NCI-H1105 treated with DMSO at 0.1 percent for 48 hours (cell line): Measurements from ENCODE around the gene CEP95.
"Not testable (repeated sequence)": the region's sequence is repeated elsewhere in the genome, so short reads cannot be mapped to it uniquely, and the experiment has no call there.

Experiments
- DNase-seq: peaks from one replicate; lab custom pipeline; 2025; lab: John Stamatoyannopoulos, UW

CEP95 gene, protein sequence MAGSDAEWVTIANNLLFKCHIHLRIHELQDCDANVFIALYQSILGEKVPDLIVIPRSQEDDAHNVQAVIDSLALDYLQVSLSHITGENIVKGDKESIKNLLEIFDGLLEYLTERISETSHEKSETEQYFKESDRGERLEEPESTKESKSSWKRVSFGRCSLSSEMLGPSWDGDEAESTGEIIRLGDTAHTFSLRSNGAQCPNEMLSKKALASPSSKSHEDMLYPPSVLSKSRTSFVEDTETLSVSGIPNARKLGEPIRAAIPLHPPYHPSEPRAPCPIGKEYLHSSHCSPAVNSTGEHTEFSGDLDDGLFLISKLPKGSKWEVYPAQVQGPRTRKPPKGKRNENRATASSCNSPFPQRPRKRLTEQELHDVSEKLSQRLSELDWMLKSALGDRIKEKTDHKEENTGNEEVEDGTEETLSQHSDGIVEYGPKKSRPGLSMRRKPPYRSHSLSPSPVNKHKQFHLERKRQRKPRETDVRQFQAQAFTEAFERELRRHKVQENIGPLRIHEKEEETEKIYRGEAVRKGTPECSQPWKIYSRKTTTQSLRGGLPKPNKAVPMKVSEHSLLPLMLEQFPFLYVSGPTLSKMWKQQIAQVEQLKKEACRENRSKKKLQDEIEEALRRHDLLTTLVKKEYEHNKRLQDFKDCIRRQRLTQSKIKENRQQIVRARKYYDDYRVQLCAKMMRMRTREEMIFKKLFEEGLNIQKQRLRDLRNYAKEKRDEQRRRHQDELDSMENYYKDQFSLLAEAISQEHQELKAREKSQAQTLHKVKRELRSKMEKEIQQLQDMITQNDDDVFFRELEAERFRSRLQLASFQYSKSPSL

DNA sequence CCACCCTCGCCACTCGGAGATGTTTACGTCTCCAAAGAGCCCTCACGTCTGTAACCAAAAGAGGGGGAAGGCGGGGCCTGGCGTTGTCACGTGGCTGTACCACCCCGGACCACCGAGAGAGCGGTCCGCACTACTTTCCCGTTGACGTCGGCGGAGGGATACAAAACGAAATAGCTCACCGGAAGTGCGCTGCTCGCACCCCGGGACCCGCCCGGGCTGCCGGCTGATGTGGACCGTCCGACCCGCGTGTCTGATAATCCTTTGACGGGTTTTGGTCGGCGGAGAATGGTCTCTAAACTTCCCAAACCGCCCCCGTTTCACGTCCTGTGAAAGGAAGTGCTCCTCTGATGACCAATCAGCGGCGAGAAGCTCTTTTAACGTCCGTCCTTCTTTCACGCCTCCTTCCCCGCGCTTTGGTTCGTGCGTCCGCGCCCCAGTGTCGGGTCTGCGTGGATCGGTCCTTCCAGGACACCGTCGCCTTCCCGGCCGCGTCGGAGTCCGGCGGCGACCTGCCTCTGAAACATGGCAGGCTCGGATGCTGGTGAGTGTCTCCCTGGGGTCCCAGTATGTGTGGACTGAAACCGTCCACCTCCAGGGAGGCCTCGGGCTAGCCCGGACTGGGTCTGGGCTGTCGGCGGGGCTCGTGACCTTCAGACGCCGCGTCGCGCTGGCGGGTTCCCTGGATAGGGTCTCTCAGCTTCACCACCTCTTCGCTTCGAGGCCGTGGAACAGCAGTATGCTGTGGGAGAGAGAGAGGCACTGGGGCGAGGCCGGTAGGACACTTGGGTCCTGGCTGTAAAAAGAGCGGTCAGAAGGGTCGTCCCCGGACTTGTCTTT is at the start of gene CEP95:
Gene CEP95, plus strand, starts transcription at position 402 of the 837 bp plus-strand sequence. Its CDS starts 121 bp downstream, at position 523.
- DNase-seq = peak; percentile 95

DNA sequence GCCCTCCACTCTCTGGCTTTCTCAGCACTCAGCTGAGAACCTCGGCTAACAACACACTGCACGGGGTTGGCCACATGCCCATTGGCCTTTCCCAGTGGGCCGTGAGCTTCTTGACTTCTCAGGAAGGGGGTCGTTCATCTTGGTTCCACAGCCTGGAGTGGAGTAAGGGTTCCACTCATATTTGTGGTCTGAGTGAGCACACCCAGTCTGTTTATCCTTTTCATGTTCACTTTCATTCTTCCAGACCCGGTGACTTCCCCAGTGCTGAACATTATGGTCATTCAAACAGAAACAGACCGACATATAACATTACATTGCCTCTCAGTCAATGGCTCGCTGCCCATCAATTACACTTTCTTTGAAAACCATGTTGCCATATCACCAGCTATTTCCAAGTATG is 49.6 kb upstream of the CEP95 start:
- no peak for DNase-seq

DNA sequence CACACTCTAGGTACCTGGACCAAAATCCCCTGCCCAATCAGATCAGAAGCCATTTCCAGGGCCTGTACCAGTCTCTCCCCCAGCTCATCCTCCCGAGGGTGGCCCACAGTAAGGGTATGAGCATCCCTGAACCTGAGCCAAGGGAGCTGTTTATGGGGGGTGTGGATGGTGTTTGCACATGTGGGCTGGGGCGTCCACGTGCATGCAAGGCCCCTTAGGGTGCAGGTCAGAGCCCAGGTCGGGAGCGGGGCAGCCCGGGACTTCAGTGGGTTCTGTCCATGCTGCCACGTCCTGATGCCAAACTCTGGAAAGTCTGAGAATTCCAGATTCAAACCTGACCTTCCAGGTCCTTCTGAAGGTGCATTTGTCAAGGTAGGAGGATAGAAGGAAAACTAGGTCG is 48.0 kb upstream of the CEP95 start:
- no peak for DNase-seq

DNA sequence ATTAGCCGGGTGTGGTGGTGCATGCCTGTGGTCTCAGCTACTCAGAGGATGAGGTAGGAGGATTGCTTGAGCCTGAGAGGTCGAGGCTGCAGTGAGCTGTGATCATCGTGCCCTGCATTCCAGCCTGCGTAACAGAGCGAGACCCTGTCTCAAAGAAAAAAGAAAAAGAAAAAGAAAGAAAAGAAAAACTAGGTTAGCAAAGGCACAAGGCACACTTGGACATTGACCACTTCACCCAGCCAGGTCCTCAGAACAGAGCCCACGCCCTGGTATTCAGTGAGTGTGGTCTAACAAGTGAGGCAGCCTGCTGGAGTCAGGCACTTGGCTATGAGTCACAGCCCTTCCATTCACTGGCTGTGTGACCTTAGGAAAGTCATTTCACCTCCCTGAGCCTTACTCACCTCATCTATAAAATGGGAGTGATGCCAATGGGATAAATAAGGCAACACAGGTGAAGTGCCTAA is 47.5 kb upstream of the CEP95 start:
- no peak for DNase-seq

DNA sequence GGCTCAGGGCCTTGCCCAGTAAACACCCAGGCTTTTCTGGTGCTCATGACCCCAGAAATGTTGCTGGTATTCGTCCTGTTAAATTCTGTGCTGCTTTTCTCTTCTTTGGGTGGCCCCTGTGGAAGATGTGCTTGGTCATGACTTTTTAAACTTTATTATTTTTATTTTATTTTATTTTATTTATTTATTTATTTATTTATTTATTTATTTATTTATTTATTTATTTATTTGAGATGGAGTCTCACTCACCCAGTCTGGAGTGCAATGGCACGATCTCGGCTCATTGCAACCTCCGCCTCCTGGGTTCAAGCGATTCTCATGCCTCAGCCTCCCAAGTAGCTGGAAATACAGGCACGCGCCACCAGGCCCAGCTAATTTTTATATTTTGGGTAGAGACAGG is 47.0 kb upstream of the CEP95 start:
- not testable (repeated sequence) for DNase-seq

DNA sequence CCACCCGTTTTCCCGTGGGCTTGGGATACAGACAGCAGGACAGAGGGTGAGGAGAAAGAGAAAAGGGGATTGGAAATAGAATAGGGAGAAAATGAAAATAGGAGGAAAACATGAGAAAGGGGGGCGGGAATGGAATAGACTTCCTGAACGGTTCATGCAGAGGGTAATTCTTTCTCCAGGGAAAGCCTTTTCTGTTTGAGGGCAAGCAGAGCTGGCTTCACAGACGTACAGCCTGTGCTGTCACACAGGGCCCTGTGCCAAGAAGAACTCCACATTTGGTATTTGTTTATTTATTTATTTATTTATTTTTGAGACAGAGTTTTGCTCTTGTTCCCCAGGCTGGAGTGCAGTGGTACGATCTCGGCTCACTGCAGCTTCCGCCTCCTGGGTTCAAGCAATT is 45.8 kb upstream of the CEP95 start:
- no peak for DNase-seq

DNA sequence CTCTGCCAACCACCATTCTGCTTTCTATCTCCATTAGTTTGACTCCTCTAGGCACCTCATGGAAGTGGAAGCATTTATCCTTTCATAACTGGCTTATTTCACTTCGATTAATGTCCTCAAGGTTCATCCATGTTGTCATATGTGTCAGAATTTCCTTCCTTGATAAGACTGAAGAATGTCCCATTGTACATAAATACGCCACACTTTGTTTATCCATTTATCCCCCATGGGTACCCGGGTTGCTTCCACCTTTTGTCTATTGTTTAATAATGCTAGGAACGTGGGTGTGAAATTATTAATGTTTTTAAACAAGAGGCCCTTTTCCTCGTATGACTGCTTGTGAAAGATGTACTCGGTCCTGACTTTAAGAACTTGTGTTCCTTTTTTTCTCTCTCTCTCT is 45.0 kb upstream of the CEP95 start:
- DNase-seq = no peak

DNA sequence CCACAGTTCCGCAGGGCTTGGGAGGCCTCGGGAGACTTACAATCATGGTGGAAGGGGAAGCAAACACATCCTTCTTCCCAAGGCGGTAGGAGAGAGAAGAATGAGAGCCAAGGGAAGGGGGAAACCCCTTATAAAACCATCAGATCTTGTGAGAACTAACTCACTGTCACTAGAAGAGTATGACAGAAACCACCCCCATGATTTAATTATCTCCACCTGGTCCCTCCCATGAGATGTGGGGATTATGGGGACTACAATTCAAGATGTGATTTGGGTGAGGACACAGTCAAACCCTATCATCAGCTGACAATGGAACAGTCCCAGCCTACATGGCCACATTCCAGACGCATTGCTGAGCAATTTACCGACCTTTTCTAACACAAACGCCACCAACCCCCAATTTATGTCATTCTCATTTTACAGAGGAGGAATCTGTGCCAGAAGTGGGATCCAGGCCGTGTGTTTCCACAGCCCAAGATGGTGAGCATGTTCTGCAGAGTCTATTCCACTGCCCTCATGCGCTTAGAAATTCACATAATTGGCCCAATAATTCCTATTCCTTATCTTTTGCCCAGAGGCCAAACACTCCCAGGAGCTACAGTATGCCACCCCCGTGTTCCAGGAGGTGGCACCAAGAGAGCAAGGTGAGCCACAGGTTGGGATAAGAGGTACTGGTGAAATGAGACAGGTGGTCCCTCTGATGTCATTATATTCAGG is 40.6 kb upstream of the CEP95 start:
- DNase-seq = no peak

DNA sequence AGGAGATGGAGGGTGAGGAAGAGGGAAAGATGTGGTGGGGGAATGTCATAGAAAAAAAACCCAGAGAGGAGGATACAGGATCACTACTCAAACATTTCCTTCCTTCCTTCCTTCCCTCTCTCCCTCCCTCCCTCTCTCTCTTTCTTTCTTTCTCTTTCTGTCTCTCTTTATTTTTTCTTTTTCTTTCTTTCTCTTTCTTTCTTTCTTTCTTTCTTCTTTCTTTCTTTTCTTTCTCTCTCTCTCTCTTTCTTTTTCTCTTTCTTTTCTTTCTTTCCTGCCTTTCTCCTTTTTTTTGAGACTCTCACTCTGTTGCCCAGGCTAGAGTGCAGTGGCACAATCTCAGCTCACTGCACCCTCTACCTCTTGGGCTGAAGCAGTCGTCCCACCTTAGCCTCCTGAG is 39.9 kb upstream of the CEP95 start:
- not testable (repeated sequence) for DNase-seq

DNA sequence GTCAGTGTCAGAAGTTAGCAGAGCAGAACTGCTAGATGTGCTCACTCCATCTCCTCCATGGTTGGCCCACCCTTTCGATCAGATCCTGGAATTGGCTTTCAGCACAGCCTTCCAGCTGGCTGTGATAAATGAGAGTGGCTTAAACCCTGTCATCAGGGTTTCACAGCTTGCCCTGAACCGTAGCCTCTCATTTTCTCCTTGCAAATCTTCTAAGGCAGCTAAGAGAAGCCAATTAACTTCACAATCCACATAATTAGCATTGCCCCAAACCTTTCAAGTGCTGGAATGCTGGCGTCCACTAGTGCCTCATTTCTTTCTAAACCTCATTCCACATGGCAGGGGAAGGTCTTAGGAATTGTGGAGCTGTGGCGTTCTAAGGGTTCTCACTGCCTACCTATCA is 36.2 kb upstream of the CEP95 start:
- no peak for DNase-seq

DNA sequence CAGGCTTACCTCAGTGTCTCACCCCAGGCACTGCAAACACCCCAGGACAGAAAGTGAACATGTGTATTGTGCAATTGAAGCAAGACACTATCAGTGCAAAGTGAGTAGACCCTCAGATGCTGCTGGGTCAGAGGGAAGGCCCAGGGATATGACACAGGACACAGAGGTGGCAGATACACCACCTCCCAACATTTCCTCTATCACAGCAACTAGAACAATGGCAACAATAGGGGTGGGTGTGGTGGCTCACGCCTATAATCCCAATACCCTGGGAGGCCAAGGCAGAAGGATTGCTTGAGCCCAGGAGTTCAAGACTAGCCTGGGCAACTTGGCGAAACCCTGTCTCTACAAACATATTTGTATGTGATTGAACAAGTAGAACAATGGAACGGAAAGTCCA is 35.3 kb upstream of the CEP95 start:
- no peak for DNase-seq

DNA sequence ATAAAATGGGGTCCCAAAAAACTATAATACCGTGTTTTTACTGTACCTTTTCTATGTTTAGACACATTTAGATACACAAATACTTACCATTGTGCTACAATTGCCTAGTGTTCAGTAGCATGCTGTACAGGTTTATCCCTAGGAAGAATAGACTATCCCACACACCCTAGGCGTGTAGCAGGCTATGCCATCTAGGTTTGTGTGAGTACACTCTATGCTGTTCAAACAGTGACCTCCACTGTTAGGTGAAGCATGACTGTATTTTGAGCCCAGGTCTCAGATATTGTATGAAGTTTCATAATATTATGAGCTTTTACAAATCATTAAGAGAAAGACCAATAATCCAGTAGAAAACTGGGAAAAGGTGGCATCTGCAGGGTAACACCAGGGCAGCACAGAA is 34.2 kb upstream of the CEP95 start:
- no peak for DNase-seq

DNA sequence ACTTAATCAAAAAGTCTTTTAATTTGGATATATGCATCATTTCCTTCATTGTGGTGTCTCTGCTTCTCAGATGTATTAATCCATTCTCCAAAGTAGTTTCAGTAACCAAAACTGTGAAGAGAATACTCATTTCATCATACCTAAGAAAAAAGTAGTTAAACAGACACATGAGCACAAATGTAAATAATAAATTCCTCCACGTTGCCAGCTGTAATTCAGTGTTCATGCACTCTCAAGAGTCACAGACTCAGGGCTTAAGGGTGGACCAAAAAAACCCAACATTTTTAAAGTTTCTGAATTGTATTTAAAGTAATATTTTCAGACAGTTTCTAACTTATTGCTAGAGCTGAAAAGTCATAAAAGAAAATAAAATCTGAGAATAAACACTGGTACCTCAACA is 28.9 kb upstream of the CEP95 start:
- DNase-seq = no peak

DNA sequence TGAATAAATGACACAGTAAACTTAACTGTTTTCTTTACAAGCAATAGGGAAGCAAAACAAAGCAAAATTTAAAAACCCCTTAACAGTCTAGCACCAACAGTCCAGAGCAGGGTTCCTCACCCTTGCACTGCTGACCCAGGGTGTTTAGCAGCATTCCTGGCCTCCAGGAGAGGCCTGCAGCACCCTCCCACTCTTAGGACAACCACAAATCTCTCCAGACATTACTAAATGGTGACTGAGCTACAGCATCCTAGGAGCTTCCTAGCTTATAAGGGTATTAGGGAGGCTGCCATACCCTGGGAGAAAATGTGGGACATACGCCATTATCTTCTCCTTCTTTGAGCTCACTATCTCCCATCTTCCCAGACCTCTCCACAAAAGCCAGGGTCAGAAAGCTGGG is 25.8 kb upstream of the CEP95 start:
- no peak for DNase-seq

DNA sequence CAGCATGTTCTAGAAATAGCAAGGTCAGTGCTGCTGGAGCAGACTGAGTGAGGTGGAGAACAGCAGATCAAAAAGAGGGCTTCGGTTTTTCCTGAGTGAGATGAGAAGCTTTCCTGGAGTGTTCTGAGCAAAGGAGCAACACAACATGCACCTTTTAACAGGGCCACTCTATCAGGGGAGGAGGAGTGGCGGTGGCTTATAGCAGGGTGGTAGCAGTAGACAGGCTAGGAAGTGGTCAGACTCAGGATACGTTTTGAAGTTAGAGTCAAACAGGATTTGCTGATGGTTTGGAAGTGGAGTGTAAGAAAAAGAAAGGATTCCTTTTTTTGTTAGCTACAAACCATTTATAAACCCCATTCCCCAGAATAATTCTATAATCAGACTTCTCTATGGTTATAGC is 22.4 kb upstream of the CEP95 start:
- no peak for DNase-seq

DNA sequence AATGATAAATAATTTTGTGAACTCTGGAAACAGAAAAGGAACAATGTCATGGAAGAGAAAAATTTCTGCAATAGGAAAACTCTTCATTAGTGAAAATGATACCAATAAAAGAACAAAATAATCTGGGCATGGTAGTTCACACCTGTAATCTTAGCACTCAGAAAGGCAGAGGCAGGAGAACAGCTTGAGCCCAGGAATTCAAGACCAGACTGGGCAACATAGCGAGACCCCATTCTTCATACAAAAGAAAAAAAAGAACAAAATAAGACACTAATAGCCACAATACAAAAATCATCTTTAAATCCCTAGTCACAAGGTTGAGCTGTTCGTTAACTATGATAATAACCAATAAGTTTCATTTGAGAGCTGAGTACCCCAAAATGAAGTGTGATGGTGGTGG is 18.5 kb upstream of the CEP95 start:
- no peak for DNase-seq

DNA sequence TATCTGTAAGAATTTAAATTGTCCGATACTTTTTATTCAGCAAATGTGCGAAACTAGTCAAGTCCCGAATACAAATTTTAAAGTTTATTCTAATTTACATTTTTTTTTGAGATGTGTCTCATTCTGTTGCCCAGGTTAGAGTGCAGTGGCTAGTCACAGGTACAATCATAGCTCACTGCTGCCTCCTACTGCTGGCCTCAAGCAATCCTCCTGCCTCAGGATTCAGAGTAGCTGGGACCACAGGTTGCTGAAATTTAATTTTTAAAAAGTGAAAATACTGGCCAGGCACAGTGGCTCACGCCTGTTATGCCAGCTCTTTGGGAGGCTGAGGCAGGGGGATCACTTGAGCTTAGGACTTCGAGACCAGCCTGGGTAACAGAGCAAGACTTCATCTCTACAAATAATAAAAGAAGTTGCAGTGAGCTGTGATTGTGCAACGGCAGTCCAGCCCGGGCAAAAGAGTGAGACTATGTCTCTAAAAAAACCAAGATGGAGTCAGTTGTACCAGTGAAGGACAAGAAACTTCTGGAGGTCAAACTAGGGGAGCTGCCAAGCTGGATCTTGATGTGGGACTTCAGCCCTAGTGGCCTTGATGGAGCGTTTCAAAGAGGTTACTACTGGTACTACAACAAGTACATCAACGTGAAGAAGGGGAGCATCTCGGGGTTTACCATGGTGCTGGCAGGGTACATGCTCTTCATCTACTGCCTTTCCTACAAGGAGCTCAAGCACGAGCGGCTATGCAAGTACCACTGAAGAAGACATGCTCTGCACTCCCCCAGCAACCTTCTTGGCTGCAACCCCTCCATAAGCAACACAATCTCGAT is 15.5 kb upstream of the CEP95 start:
- no peak for DNase-seq

DNA sequence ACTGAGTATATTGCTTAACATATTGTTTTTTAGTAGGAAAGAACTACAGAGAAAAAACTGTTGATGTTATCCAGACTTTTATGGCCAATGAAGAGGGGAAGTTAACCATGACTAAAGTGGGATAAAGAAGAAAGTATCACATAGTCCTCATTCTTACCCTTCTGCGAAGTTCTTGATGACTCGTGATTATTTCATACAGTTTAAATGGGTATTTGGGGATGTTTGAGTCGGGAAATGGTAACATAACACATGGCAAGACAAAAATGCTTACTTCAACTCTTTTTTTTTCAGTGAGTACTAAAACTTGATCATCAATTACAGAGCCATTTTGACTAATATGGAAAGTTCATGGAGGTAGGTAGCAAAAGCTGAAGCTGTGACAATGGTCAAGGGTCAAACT is 14.8 kb upstream of the CEP95 start:
- DNase-seq = no peak

DNA sequence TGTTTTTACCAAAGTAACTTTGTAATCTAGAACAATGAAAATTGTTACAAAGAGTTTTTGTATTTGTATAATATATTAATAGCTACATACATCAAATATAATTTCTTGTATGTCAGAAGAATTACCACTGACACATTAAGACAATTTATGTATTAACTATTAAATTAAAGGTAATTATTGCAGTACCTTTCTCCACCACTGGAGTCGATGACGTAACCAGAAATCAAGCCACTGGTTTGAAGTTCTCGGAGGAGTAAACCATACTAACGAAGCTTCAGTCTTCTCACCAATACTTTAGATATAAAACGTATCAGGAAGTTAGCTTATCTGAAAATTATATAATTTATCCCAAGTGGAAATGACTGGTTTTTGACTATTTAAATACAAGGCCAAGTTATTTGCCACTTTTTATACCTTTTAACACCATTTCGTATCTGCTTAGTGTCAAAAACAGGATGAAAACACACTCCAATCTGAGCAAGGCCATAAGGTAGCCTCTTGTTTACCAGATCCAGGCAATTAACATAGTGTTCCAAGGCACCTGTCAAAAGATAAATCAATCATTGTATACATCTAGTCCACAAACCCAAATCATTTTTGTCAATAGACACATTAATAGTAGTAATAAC is 14.2 kb upstream of the CEP95 start:
- DNase-seq = no peak

DNA sequence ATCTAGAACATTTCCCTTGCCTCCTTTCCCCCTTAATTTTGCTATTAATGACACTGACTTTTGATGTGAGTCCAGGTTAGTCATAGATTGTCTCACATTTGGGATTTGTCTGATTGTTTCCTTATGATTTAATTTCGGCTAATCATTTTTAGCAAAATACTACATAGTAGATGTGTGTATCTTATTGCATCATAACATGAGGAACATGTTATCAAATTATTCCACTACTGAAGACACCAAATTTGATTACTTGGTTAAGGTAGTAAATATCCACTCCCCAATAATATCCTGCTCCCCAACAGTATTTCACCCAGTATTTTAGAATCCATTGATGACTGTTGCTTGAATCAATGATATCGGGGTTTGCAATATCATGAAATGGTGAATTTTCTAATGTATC is 12.7 kb upstream of the CEP95 start:
- DNase-seq = no peak
